GM21737 (cell line): ENCODE results near the gene ARHGAP20.

Experiments
- ATAC-seq: cut with Tn5 transposase; IDR thresholded peaks from one replicate; pipeline ENCODE4 v1.9.1; 2021; ENCODE audit warnings: mild to moderate bottlenecking, moderate library complexity; ENCODE audit not compliant: unreplicated experiment

Gene ARHGAP20

GRCh38 chr11:110530900-110531741 is 181.1 kb downstream of the ARHGAP20 start:
- ATAC-seq, result no peak

- ATAC-seq, result no peak
Observed at GRCh38 chr11:110529043-110529442, 183.2 kb downstream of the ARHGAP20 start.

GRCh38 chr11:110527146-110527545 is 185.1 kb downstream of the ARHGAP20 start:
- ATAC-seq, result no peak
